Measurements from ENCODE around the gene TBC1D9. TPM values are rescaled to one million over a fixed set of nuclear protein-coding genes. Genes with fewer than 3 reads are reported as not detected.

TBC1D9 gene
- total and polyA plus RNA-seq, 10 of the 15 experiments (the other 5 are each of a cell fraction or from before 2014, with no cell fraction given): 0.87 to 14.9 (median 7.1) TPM

DNA sequence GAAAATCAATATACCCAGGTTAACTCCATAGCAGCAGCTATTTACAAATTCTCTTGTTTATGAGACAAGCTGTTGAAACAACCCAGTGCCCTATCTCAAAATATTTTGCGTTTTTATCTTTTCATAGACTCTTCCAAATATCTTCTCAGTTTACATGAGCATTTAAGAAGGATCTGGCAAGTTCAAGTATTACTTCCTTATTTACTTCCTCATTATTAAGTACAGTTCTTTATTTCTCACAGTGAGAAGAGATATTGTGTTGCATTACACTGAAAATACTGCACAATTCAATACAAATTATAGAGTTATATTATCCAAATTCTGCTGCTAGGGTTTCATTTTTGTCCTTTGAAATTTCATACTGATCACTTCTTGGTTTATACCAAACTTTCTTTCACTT, 143.8 kb downstream of the TBC1D9 start:
- CTCF ChIA-PET: interaction anchor here (1.1 to 5.6 kb wide), 2 partner anchors 88 to 252 kb away, joined by 3 to 88 read pairs; partner anchors contain the start of gene ELMOD2
- TF ChIP-seq, protein P1, sequence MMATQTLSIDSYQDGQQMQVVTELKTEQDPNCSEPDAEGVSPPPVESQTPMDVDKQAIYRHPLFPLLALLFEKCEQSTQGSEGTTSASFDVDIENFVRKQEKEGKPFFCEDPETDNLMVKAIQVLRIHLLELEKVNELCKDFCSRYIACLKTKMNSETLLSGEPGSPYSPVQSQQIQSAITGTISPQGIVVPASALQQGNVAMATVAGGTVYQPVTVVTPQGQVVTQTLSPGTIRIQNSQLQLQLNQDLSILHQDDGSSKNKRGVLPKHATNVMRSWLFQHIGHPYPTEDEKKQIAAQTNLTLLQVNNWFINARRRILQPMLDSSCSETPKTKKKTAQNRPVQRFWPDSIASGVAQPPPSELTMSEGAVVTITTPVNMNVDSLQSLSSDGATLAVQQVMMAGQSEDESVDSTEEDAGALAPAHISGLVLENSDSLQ (IDR thresholded peaks at IDR 0.05): no peak
- TF ChIP-seq SMAD5 (IDR thresholded peaks at IDR 0.05; ENCODE audit: low read depth): no peak
- TF ChIP-seq NFYA (IDR thresholded peaks at IDR 0.05; ENCODE audit: borderline replicate concordance, low read depth, low read length): no peak
- TF ChIP-seq SP1 (IDR thresholded peaks at IDR 0.05; ENCODE audit: low read depth, low read length): no peak
- TF ChIP-seq, protein P2, sequence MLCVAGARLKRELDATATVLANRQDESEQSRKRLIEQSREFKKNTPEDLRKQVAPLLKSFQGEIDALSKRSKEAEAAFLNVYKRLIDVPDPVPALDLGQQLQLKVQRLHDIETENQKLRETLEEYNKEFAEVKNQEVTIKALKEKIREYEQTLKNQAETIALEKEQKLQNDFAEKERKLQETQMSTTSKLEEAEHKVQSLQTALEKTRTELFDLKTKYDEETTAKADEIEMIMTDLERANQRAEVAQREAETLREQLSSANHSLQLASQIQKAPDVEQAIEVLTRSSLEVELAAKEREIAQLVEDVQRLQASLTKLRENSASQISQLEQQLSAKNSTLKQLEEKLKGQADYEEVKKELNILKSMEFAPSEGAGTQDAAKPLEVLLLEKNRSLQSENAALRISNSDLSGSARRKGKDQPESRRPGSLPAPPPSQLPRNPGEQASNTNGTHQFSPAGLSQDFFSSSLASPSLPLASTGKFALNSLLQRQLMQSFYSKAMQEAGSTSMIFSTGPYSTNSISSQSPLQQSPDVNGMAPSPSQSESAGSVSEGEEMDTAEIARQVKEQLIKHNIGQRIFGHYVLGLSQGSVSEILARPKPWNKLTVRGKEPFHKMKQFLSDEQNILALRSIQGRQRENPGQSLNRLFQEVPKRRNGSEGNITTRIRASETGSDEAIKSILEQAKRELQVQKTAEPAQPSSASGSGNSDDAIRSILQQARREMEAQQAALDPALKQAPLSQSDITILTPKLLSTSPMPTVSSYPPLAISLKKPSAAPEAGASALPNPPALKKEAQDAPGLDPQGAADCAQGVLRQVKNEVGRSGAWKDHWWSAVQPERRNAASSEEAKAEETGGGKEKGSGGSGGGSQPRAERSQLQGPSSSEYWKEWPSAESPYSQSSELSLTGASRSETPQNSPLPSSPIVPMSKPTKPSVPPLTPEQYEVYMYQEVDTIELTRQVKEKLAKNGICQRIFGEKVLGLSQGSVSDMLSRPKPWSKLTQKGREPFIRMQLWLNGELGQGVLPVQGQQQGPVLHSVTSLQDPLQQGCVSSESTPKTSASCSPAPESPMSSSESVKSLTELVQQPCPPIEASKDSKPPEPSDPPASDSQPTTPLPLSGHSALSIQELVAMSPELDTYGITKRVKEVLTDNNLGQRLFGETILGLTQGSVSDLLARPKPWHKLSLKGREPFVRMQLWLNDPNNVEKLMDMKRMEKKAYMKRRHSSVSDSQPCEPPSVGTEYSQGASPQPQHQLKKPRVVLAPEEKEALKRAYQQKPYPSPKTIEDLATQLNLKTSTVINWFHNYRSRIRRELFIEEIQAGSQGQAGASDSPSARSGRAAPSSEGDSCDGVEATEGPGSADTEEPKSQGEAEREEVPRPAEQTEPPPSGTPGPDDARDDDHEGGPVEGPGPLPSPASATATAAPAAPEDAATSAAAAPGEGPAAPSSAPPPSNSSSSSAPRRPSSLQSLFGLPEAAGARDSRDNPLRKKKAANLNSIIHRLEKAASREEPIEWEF (IDR thresholded peaks at IDR 0.05; ENCODE audit: insufficient replicate concordance, low read depth, low read length): no peak
- TF ChIP-seq ZNF622 (IDR thresholded peaks at IDR 0.05): no peak
- no peak for TF ChIP-seq BMI1 (IDR thresholded peaks at IDR 0.05; ENCODE audit: borderline replicate concordance)
- ATAC-seq (no peak), FAIRE-seq (no peak), DNase-seq (ENCODE audit: low read depth, low spot score) (no peak)
- H4K20me1 ChIP-seq (ENCODE audit: control insufficient read depth, insufficient read depth): no peaks in the 10 kb centered on the region
- no peak overlapping the region for H3K4me3 ChIP-seq
- H3K36me3 ChIP-seq (ENCODE audit: control insufficient read depth in 2 of 2, insufficient read depth in 2 of 2, low read length in 1 of 2): no peaks in the 10 kb centered on the region
- H3K9me3 ChIP-seq (replicated peaks; ENCODE audit: control insufficient read depth, insufficient read depth, low read length): no peaks in the 10 kb centered on the region
- SMC1A ChIA-PET (ENCODE audit: uncharacterized antibody, unreplicated experiment): interaction anchor here (1.1 kb wide), 1 partner anchor 252 kb away, joined by 3 read pairs; no protein-coding TSS in a partner anchor
- no peak overlapping the region for H3K4me2 ChIP-seq (ENCODE audit: control insufficient read depth, insufficient read depth)
- POLR2A ChIA-PET: no interaction called here
- 12% methylated on average over 1 of the region's 1 CpG for WGBS (ENCODE audit: insufficient coverage, insufficient replicate concordance, low lambda C conversion rate, missing lambda C conversion rate)
- no peaks in the 10 kb centered on the region for H3K27me3 ChIP-seq (replicated peaks in 1 of 2; ENCODE audit: control insufficient read depth in 2 of 2, insufficient read depth in 2 of 2, low read length in 1 of 2)
- no peaks in the 10 kb centered on the region for H3K79me2 ChIP-seq (ENCODE audit: control insufficient read depth, insufficient read depth, low read length)
- H3K9ac ChIP-seq (ENCODE audit: control insufficient read depth, insufficient read depth, low read length): no peak overlapping the region
- no peak overlapping the region for H2AFZ ChIP-seq (ENCODE audit: control insufficient read depth, low read depth, low read length)
- intact Hi-C loops (cut with micrococcal nuclease; ENCODE audit: unreplicated experiment) (loop anchor here (5.0 kb wide), 1 partner anchor 240 kb away; no protein-coding TSS in a partner anchor), in situ Hi-C loops (cut with MboI) (loop anchor here (5.0 to 10.0 kb wide), 2 partner anchors 242 to 255 kb away; no protein-coding TSS in a partner anchor)
- H3K4me1 ChIP-seq (ENCODE audit: control insufficient read depth, insufficient read depth, low read length): no peaks in the 10 kb centered on the region
- no peak overlapping the region for H3K27ac ChIP-seq (ENCODE audit: control insufficient read depth, insufficient read depth)
- RAD21 ChIA-PET (ENCODE audit: unreplicated experiment): no interaction called here
- BruUV-seq (replicated peaks): no TSS peak
